ENCODE data around the gene SUN3.

DNA sequence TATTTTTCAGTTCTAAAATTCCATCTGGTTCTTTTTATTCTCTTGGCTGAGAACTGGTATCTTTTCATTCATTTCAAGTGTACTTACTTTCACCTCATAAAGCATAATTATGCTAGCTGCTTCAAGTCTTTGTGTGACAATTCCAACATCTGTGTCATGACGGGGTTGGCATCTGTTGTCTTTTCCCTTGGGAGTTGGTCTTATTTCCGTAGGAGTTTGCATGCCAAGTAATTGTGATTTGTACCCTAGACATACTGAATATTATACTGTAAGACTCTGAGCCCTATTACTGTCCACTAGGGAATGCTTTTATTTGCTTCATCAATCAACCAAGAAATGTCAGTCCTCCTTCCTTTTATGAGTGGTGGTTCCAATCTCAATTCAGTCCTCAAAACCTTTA, 24.9 kb downstream of the SUN3 start:
- TF ChIP-seq ZNF274 (IDR thresholded peaks at IDR 0.05; ENCODE audit: low read depth, low read length) (no peak), YY1 (IDR thresholded peaks at IDR 0.05; ENCODE audit: insufficient read depth, insufficient read length) (no peak)

All from NT2/D1 (cell line).